Endothelial cell of hepatic sinusoid (primary cell): Measurements from ENCODE around the gene ISM2.
"Not testable (repeated sequence)": the region's sequence is repeated elsewhere in the genome, so short reads cannot be mapped to it uniquely, and the experiment has no call there.

Source experiments
- in situ Hi-C: cut with HindIII; loops from 2 replicates; pipeline ENCODE4 v1.10.0; 2017; ENCODE audit warnings: low sequenced_read_pairs

The ISM2 gene

GRCh38 chr14:77498120-77498979, at the start of gene ISM2:
ISM2 (minus strand) TSS chr14:77498816; CDS start chr14:77498793, 23 bp downstream.
- in situ Hi-C loops, result no loop called here

GRCh38 chr14:77547512-77548180, 49.0 kb upstream of the ISM2 start:
- in situ Hi-C loops, result no loop called here

- in situ Hi-C loops, result not testable (repeated sequence)
Measured at GRCh38 chr14:77545171-77545570, 46.6 kb upstream of the ISM2 start.

GRCh38 chr14:77544571-77544970, 46.0 kb upstream of the ISM2 start:
- in situ Hi-C loops, result loop anchor here (5.0 kb wide), 1 partner anchor 73 kb away; the partner anchor contains the start of gene SPTLC2

- in situ Hi-C loops, result loop anchor here (5.0 kb wide), 1 partner anchor 74 kb away; the partner anchor contains the start of gene SPTLC2
Measured at GRCh38 chr14:77543637-77544334, 45.2 kb upstream of the ISM2 start.

- in situ Hi-C loops, result loop anchor here (5.0 kb wide), 1 partner anchor 74 kb away; the partner anchor contains the start of gene SPTLC2
Measured at GRCh38 chr14:77543240-77543551, 44.6 kb upstream of the ISM2 start.

GRCh38 chr14:77542421-77543239, 44.0 kb upstream of the ISM2 start:
- in situ Hi-C loops, result loop anchor here (5.0 kb wide), 1 partner anchor 75 kb away; the partner anchor contains the start of gene SPTLC2

- in situ Hi-C loops, result loop anchor here (5.0 kb wide), 1 partner anchor 75 kb away; the partner anchor contains the start of gene SPTLC2
Measured at GRCh38 chr14:77541905-77542304, 43.3 kb upstream of the ISM2 start.

GRCh38 chr14:77536951-77537350, 38.3 kb upstream of the ISM2 start:
- in situ Hi-C loops, result not testable (repeated sequence)

GRCh38 chr14:77531071-77531470, 32.5 kb upstream of the ISM2 start:
- in situ Hi-C loops, result no loop called here

GRCh38 chr14:77529963-77530362, 31.3 kb upstream of the ISM2 start:
- in situ Hi-C loops, result no loop called here

GRCh38 chr14:77529213-77529612, 30.6 kb upstream of the ISM2 start:
- in situ Hi-C loops, result no loop called here

GRCh38 chr14:77528701-77529100, 30.1 kb upstream of the ISM2 start:
- in situ Hi-C loops, result not testable (repeated sequence)

GRCh38 chr14:77526266-77526665, 27.6 kb upstream of the ISM2 start:
- in situ Hi-C loops, result no loop called here

- in situ Hi-C loops, result loop anchor here (5.0 kb wide), 1 partner anchor 72 kb away; no protein-coding TSS in a partner anchor
Measured at GRCh38 chr14:77524536-77524935, 25.9 kb upstream of the ISM2 start.

- in situ Hi-C loops, result loop anchor here (5.0 kb wide), 1 partner anchor 71 kb away; no protein-coding TSS in a partner anchor
Measured at GRCh38 chr14:77523109-77523508, 24.5 kb upstream of the ISM2 start.

- in situ Hi-C loops, result loop anchor here (5.0 kb wide), 1 partner anchor 68 kb away; no protein-coding TSS in a partner anchor
Measured at GRCh38 chr14:77520555-77520954, 21.9 kb upstream of the ISM2 start.

GRCh38 chr14:77516126-77516525, 17.5 kb upstream of the ISM2 start:
- in situ Hi-C loops, result no loop called here

GRCh38 chr14:77511486-77512162, 13.0 kb upstream of the ISM2 start:
- in situ Hi-C loops, result no loop called here

GRCh38 chr14:77509366-77509765, 10.8 kb upstream of the ISM2 start:
- in situ Hi-C loops, result no loop called here
